Measurements from ENCODE around the gene CLCC1.
"Not testable (repeated sequence)": the region's sequence is repeated elsewhere in the genome, so short reads cannot be mapped to it uniquely, and the experiment has no call there.

Gene CLCC1

GRCh38 chr1:108963052-108963686 is at the start of gene CLCC1:
Gene CLCC1, minus strand, starts transcription at chr1:108963484. Its CDS starts 13,047 bp downstream, at chr1:108950437.
- DNase-seq = peak; percentile 93

- DNase-seq = no peak
These were observed 48.1 kb upstream of the CLCC1 start for GRCh38 chr1:109011335-109011734.

GRCh38 chr1:108996622-108997021 is 33.3 kb upstream of the CLCC1 start:
- not testable (repeated sequence) for DNase-seq

- DNase-seq = no peak
These were observed 19.8 kb upstream of the CLCC1 start for GRCh38 chr1:108983114-108983513.

GRCh38 chr1:108976658-108977057 is 13.4 kb upstream of the CLCC1 start:
- no peak for DNase-seq

- DNase-seq = no peak
These were observed 9.7 kb upstream of the CLCC1 start for GRCh38 chr1:108972951-108973350.

GRCh38 chr1:108969346-108969745 is 6.1 kb upstream of the CLCC1 start:
- no peak for DNase-seq

GRCh38 chr1:108962681-108963051 is 618 bp downstream of the CLCC1 start:
- DNase-seq = peak; percentile 74

- no peak for DNase-seq
These were observed 1.4 kb downstream of the CLCC1 start for GRCh38 chr1:108961752-108962486.

- no peak for DNase-seq
These were observed 2.1 kb downstream of the CLCC1 start for GRCh38 chr1:108961198-108961597.

GRCh38 chr1:108960719-108961118 is 2.6 kb downstream of the CLCC1 start:
- no peak for DNase-seq

GRCh38 chr1:108957888-108958287 is 5.4 kb downstream of the CLCC1 start:
- no peak for DNase-seq

- no peak for DNase-seq
These were observed 7.4 kb downstream of the CLCC1 start for GRCh38 chr1:108955881-108956280.

GRCh38 chr1:108955111-108955510 is 8.2 kb downstream of the CLCC1 start:
- no peak for DNase-seq

GRCh38 chr1:108953452-108953851 is 9.8 kb downstream of the CLCC1 start:
- DNase-seq = no peak

GRCh38 chr1:108951242-108951641 is 12.0 kb downstream of the CLCC1 start:
- DNase-seq = no peak

- DNase-seq = no peak
These were observed 14.2 kb downstream of the CLCC1 start for GRCh38 chr1:108949044-108949443.

GRCh38 chr1:108947871-108948525 is 15.3 kb downstream of the CLCC1 start:
- no peak for DNase-seq

GRCh38 chr1:108936170-108936569 is 27.1 kb downstream of the CLCC1 start:
- no peak for DNase-seq

GRCh38 chr1:108933944-108934343 is 29.3 kb downstream of the CLCC1 start:
- no peak for DNase-seq

- not testable (repeated sequence) for DNase-seq
These were observed 35.7 kb downstream of the CLCC1 start for GRCh38 chr1:108927565-108927964.

GRCh38 chr1:108925920-108926319 is 37.4 kb downstream of the CLCC1 start:
- DNase-seq = no peak

- DNase-seq = no peak
These were observed 46.5 kb downstream of the CLCC1 start for GRCh38 chr1:108916788-108917187.
